GM10248 (cell line): ENCODE data around the gene ARID5B.
A peak's percentile ranks its signal among the peaks of the same experiment; 100 is the strongest.

ENCODE experiments used
- CTCF ChIA-PET: fragments of 300-600 bp; sonication (Branson Sonifier 250); formaldehyde crosslinking; extraction: SDS; loops from one replicate; lab custom pipeline; 2021; ENCODE audit warnings: antibody characterized with exemption; lab: Yijun Ruan, JAX
- POLR2A ChIA-PET: fragments of 350-650 bp; sonication (Branson Sonifier 250); formaldehyde crosslinking; extraction: SDS; loops from one replicate; lab custom pipeline; 2020; ENCODE audit warnings: antibody characterized with exemption; lab: Yijun Ruan, JAX
- DNase-seq: peaks from one replicate; pipeline ENCODE4 v3.0.0; 2012; ENCODE audit errors: extremely low spot score
- TF ChIP-seq, protein P1 (sequence below): IDR thresholded peaks from 2 replicates; pipeline ENCODE4 v1.5.1; 2012; ENCODE audit warnings: mild to moderate bottlenecking, low read depth; ENCODE audit errors: extremely low read depth, missing control alignments, control extremely low read depth

ARID5B gene

DNA sequence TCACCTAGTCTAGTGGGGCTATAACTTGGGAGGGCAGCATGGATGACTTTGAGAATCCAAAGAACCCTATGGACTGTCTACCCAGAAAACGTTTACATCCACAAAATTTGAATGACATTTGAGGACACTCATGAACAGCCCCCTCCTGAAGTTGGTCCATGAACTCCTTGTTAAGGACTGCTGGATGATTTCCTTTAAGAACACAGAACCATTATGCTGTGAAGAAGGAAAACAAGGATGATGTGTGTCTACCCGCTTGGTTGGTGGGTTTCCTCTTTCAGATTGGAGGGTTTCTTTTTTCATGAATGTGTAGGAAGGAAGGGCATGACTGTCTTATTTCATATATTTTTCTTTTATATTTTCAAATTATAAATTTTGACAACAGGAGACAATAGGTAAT, 58.3 kb downstream of the ARID5B start:
- POLR2A ChIA-PET = no interaction called here
- no peak for DNase-seq
- CTCF ChIA-PET = interaction anchor here (1.6 to 2.3 kb wide), 2 partner anchors 11 to 63 kb away, joined by 6 to 8 read pairs; no protein-coding TSS in a partner anchor
- TF ChIP-seq, protein P1, sequence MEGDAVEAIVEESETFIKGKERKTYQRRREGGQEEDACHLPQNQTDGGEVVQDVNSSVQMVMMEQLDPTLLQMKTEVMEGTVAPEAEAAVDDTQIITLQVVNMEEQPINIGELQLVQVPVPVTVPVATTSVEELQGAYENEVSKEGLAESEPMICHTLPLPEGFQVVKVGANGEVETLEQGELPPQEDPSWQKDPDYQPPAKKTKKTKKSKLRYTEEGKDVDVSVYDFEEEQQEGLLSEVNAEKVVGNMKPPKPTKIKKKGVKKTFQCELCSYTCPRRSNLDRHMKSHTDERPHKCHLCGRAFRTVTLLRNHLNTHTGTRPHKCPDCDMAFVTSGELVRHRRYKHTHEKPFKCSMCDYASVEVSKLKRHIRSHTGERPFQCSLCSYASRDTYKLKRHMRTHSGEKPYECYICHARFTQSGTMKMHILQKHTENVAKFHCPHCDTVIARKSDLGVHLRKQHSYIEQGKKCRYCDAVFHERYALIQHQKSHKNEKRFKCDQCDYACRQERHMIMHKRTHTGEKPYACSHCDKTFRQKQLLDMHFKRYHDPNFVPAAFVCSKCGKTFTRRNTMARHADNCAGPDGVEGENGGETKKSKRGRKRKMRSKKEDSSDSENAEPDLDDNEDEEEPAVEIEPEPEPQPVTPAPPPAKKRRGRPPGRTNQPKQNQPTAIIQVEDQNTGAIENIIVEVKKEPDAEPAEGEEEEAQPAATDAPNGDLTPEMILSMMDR = no peak

DNA sequence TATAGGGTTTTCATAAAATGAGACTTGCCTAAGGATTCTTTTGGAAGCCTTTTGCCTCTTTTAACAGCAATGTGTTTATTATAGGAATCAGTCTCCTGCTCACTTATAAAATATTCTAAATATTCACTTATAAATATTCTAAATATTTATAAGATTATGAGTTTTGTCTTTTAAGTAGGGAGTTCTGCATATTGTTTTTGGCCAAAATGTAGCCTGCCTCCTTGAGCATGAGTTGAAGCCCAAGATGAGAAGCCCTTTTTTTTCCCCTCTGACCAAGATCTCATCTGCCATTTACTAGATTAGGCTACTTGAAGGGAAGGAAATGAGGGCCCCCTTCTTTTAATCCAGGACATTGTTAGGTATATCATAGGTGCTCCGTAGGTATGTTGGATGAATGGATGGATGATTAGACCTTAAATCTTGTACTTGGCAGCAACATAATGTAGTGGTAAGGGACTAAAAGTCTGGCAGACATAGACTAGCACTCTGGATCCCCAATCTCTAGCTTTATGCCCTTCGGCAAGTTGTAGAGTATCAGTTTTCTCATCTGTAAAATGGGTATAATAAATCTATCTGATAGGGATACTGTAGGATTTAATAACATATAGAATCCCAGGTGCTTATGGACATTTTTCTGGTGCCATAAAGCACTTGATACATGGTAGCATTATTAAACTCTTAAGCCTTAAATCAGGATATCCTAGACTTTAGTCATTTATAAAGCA, 59.1 kb downstream of the ARID5B start:
- ChIA-PET POLR2A (no interaction called here), CTCF (interaction anchor here (2.1 to 2.2 kb wide), 2 partner anchors 11 to 16 kb away, joined by 9 to 10 read pairs; no protein-coding TSS in a partner anchor)
- TF ChIP-seq, protein P1 = no peak
- DNase-seq = no peak

DNA sequence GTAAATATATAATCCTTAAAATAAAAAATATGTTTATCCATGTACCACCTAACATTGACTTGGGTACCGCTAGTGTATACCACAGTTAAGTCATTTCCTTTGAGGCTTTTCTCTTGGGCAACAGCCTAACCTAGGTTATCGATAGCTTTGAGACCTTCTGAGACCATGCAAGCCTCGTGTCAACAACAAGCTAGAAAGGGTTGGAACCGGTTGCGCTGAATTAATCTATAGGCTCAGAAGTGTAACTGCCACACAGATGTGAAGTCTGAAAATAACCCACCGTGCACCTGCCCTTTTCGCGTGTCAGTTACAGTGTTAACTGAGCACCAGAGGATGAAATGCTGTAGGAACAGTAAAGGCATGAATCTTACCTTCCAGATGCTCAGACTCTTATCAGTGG, 59.8 kb downstream of the ARID5B start:
- ChIA-PET CTCF (interaction anchor here (1.0 to 2.2 kb wide), 5 partner anchors 9 to 64 kb away, joined by 3 to 10 read pairs (median 8); no protein-coding TSS in a partner anchor), POLR2A (no interaction called here)
- DNase-seq = peak; percentile 26
- TF ChIP-seq, protein P1 = no peak

DNA sequence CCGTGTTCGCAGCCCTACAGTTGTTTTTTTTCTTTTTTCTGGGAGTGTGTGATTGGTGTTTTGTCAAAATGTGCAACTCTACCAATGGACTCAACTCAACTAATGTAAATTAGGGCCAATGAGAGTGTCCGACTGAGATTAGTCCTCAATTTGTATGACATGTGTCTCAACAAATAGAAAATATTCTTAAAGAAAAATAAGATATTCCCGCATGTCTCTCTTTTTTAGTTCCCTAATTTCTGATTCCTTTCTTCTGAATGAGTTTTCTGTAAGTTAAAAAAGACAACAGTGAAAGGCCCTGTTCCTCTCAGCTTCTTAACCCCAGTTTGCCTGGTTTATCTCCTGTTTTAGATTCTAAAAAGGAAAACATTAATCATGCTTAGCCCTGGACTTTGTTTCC, 61.5 kb downstream of the ARID5B start:
- no peak for DNase-seq
- ChIA-PET POLR2A (interaction anchor here (0.8 kb wide), 1 partner anchor 20 kb away, joined by 6 read pairs; no protein-coding TSS in a partner anchor), CTCF (interaction anchor here (1.8 to 2.2 kb wide), 4 partner anchors 13 to 66 kb away, joined by 4 to 10 read pairs (median 8); no protein-coding TSS in a partner anchor)
- TF ChIP-seq, protein P1 = no peak

DNA sequence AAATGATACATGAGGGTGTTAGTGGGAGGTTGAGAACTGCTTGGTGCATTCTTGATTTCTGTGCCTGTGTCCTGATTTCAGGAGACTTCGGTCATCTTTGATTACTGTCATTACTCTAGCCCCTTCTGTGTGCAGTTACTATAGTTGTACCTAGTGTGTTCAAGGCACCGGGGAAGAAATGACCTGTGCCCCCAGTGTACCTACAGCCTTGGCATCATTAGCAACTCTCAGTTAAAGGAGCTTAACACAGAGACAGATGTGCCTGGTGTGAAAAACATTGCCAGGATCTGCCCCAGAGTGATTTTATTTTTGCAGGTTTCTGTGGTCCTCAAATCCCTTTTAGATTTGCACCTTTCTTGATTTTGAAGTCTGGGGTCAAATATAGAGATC, 62.2 kb downstream of the ARID5B start:
- TF ChIP-seq, protein P1 = no peak
- no peak for DNase-seq
- CTCF ChIA-PET = interaction anchor here (0.7 to 1.9 kb wide), 7 partner anchors 8 to 60 kb away, joined by 3 to 8 read pairs (median 4); no protein-coding TSS in a partner anchor
- POLR2A ChIA-PET = interaction anchor here (0.8 kb wide), 1 partner anchor 20 kb away, joined by 6 read pairs; no protein-coding TSS in a partner anchor

DNA sequence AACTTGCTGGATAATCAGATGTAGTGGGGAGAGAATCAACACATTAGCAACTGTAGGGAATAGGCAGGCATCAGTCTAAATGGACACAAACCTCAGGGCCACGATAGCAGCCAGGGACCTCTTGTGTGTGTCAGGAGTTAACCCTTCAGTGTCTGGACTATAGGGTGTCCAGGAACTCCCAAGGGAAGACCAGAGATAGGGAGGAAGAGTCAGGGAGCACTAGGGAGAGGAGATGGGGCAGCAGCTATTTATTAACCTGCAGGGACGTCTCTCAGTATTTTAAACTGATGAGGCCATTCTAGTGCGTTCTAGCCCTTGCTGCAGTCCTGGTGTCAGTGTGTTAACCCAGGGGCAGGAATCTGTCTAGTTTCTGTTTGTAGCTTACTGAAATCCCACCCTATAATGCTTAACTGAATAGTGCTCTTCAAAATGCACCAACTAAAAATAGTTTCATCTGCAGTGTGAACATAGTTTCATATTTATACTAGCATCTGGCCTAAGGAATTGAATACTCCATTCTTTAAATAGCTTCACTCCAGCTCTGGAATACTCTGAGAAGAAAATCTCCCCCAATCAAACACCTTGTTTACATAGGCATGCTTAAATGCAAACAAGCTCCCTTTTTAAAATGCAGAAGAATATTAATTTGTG, 62.7 kb downstream of the ARID5B start:
- no peak for DNase-seq
- CTCF ChIA-PET = interaction anchor here (0.7 to 1.9 kb wide), 8 partner anchors 9 to 74 kb away, joined by 3 to 8 read pairs (median 4); no protein-coding TSS in a partner anchor
- TF ChIP-seq, protein P1 = no peak
- POLR2A ChIA-PET = no interaction called here
